ENCODE data around the gene NARF.
"Not testable (repeated sequence)": the region's sequence is repeated elsewhere in the genome, so short reads cannot be mapped to it uniquely, and the experiment has no call there.

- not testable (repeated sequence) for TF ChIP-seq NFE2L1 (CRISPR knock-in tag; IDR thresholded peaks at IDR 0.05); NR3C1 (CRISPR knock-in tag; conservative IDR thresholded peaks at IDR 0.05; ENCODE audit: low read depth); ZNF512 (CRISPR knock-in tag; IDR thresholded peaks at IDR 0.05; ENCODE audit: borderline replicate concordance); USF1 (CRISPR knock-in tag; IDR thresholded peaks at IDR 0.05); CBFB (CRISPR knock-in tag; IDR thresholded peaks at IDR 0.05; ENCODE audit: low read depth); CTCF (IDR thresholded peaks at IDR 0.05); ETV6 (CRISPR knock-in tag; IDR thresholded peaks at IDR 0.05); NR2C2 (CRISPR knock-in tag; IDR thresholded peaks at IDR 0.05)
Measured at GRCh38 chr17:82459936-82460335, 1.4 kb downstream of the NARF start.

Measured in WTC11 (cell line).